NB4 (cell line): ENCODE data around the gene CNTN1.
"Not testable (repeated sequence)": the region's sequence is repeated elsewhere in the genome, so short reads cannot be mapped to it uniquely, and the experiment has no call there.

Experiments used
- DNase-seq: peaks from one replicate; pipeline ENCODE4 v3.0.0; 2010; ENCODE audit warnings: low read depth
- H3K4me3 ChIP-seq: one replicate; pipeline ENCODE4 v1.5.1; 2011; ENCODE audit warnings: mild to moderate bottlenecking, low read depth, low read length, moderate library complexity
- CTCF ChIP-seq: IDR thresholded peaks from one replicate; pipeline ENCODE4 v1.5.1; 2012; ENCODE audit warnings: low read depth, low read length
- MAX ChIP-seq: IDR thresholded peaks from 2 replicates; pipeline ENCODE4 v1.6.1; 2011; ENCODE audit warnings: low read depth, low read length
- MYC ChIP-seq: IDR thresholded peaks from 2 replicates; pipeline ENCODE4 v1.6.1; 2011; ENCODE audit warnings: low read depth, low read length
- POLR2A ChIP-seq: IDR thresholded peaks from 2 replicates; pipeline ENCODE4 v1.6.1; 2011; ENCODE audit warnings: mild to moderate bottlenecking; ENCODE audit not compliant: insufficient read length; ENCODE audit errors: extremely low read depth

Gene CNTN1

GRCh38 chr12:41061192-41061591, 369.0 kb downstream of the CNTN1 start:
- no peak for DNase-seq
- H3K4me3 ChIP-seq, result no peak overlapping the region
- TF ChIP-seq POLR2A, result no peak

GRCh38 chr12:41064411-41064810, 372.2 kb downstream of the CNTN1 start:
- H3K4me3 ChIP-seq, result no peak overlapping the region
- TF ChIP-seq MYC, result no peak
- no peak for TF ChIP-seq MAX
- TF ChIP-seq POLR2A, result no peak
- no peak for TF ChIP-seq CTCF
- DNase-seq, result no peak

GRCh38 chr12:41067941-41068645, 375.9 kb downstream of the CNTN1 start:
- TF ChIP-seq MYC, result no peak
- DNase-seq, result no peak
- no peak overlapping the region for H3K4me3 ChIP-seq

GRCh38 chr12:41073633-41074472, 381.6 kb downstream of the CNTN1 start:
- no peak overlapping the region for H3K4me3 ChIP-seq
- no peak for DNase-seq
- no peak for TF ChIP-seq CTCF
- TF ChIP-seq MAX, result no peak
- no peak for TF ChIP-seq MYC
- no peak for TF ChIP-seq POLR2A

- no peak for DNase-seq
- no peak overlapping the region for H3K4me3 ChIP-seq
- no peak for TF ChIP-seq CTCF
- TF ChIP-seq MAX, result no peak
- TF ChIP-seq POLR2A, result no peak
- no peak for TF ChIP-seq MYC
Observed at GRCh38 chr12:41074473-41074769, 382.2 kb downstream of the CNTN1 start.

- H3K4me3 ChIP-seq, result no peak overlapping the region
- TF ChIP-seq CTCF, result no peak
- TF ChIP-seq MAX, result no peak
- no peak for TF ChIP-seq MYC
- TF ChIP-seq POLR2A, result no peak
- DNase-seq, result no peak
Observed at GRCh38 chr12:41076114-41076513, 383.9 kb downstream of the CNTN1 start.

- H3K4me3 ChIP-seq, DNase-seq: not testable (repeated sequence)
Observed at GRCh38 chr12:41081241-41081640, 389.0 kb downstream of the CNTN1 start.
